GM12878 (cell line): ENCODE data around the gene PTPRC. TPM values are rescaled to one million over a fixed set of nuclear protein-coding genes. Genes with fewer than 3 reads are reported as not detected.

Experiments used
- CBX3 ChIP-seq: fragments of 200-600 bp; sonication (generic); IDR thresholded peaks from 2 replicates; pipeline ENCODE4 v1.6.1; 2016; ENCODE audit warnings: low read depth, borderline replicate concordance
- CEBPB ChIP-seq, 2 experiments: fragments of 150-350 bp in 1 of 2; IDR thresholded peaks; 2 replicates each; pipeline ENCODE4 v1.6.1; 2012 to 2014; ENCODE audit warnings: low read depth in 2 of 2, low read length in 2 of 2, borderline replicate concordance in 1 of 2, inconsistent platforms in 1 of 2
- CREB1 ChIP-seq: IDR thresholded peaks from 2 replicates; pipeline ENCODE4 v1.6.1; 2012; ENCODE audit warnings: low read depth, mild to moderate bottlenecking, inconsistent platforms
- CREM ChIP-seq: IDR thresholded peaks from 2 replicates; pipeline ENCODE4 v1.6.1; 2014; ENCODE audit warnings: antibody characterized with exemption, low read depth
- CTCF ChIP-seq, 3 experiments: IDR thresholded peaks in 2 of 3; conservative IDR thresholded peaks in 1 of 3; 2 replicates each; pipeline ENCODE4 v1.5.1; 2011; ENCODE audit warnings: low read depth in 3 of 3, low read length in 3 of 3, mild to moderate bottlenecking in 3 of 3, control low read depth in 2 of 3, moderate library complexity in 2 of 3, inconsistent platforms in 1 of 3, mixed read lengths in 1 of 3; ENCODE audit not compliant: control insufficient read depth in 2 of 3, insufficient read depth in 1 of 3; ENCODE audit errors: extremely low read depth in 1 of 3
- E2F4 ChIP-seq: IDR thresholded peaks from 2 replicates; pipeline ENCODE4 v1.6.1; 2012; ENCODE audit warnings: low read depth, low read length, improper control_type of control experiment
- IKZF1 ChIP-seq: fragments of 450-650 bp; conservative IDR thresholded peaks from 2 replicates; pipeline ENCODE4 v1.6.1; 2017; ENCODE audit warnings: antibody characterized with exemption, mild to moderate bottlenecking
- KDM1A ChIP-seq: fragments of 200-600 bp; sonication (generic); IDR thresholded peaks from 2 replicates; pipeline ENCODE4 v1.6.1; 2016; ENCODE audit warnings: borderline replicate concordance
- MEF2B ChIP-seq: fragments of 450-650 bp; IDR thresholded peaks from 2 replicates; pipeline ENCODE4 v1.6.1; 2018; ENCODE audit warnings: mild to moderate bottlenecking, moderate library complexity; ENCODE audit not compliant: partially characterized antibody, poor library complexity, severe bottlenecking
- MTA3 ChIP-seq: IDR thresholded peaks from 2 replicates; pipeline ENCODE4 v1.6.1; 2012; ENCODE audit warnings: low read length, inconsistent platforms, borderline replicate concordance
- REST ChIP-seq: IDR thresholded peaks from 2 replicates; pipeline ENCODE4 v1.6.1; 2012; ENCODE audit warnings: mild to moderate bottlenecking, low read depth, low read length
- TARDBP ChIP-seq: IDR thresholded peaks from 2 replicates; pipeline ENCODE4 v1.6.1; 2016; ENCODE audit warnings: borderline replicate concordance
- TCF12 ChIP-seq: IDR thresholded peaks from 2 replicates; pipeline ENCODE4 v1.6.1; 2011; ENCODE audit warnings: low read depth, mild to moderate bottlenecking, low read length
- ZNF217 ChIP-seq: fragments of 450-650 bp; IDR thresholded peaks from 2 replicates; pipeline ENCODE4 v1.6.1; 2017; ENCODE audit warnings: antibody characterized with exemption, mild to moderate bottlenecking
- polyA plus RNA-seq, 11 experiments: library from polyadenylated mRNA; depleted of rRNA in 4 of 11; unstranded in 6 of 11; stranded (reverse) in 5 of 11; fragments of >200 nt; fragmentation: Nextera tagmentation in 4 of 11; fragmentation: Illumina TruSeq in 1 of 11; extraction: Ambion mirVana in 4 of 11; extraction: Trizol in 1 of 11; gene quantifications; 1 replicate in 1 of 11; 2 replicates in 10 of 11; pipeline versions ENCODE4 v1.2.1 to v1.2.3, GENCODE V29; 2011 to 2016; ENCODE audit warnings: inconsistent platforms in 2 of 11, missing spikeins in 2 of 11, low read depth in 1 of 11
- total RNA-seq, 4 experiments: library from RNA; depleted of rRNA in 3 of 4; stranded (reverse); fragments of >200 nt in 3 of 4; fragmentation: Illumina TruSeq in 1 of 4; extraction: Trizol in 1 of 4; gene quantifications; 2 replicates each; pipeline versions ENCODE4 v1.2.1 to v1.2.3, GENCODE V29; 2013 to 2021
- TF ChIP-seq, protein P1 (sequence below): fragments of 450-650 bp; IDR thresholded peaks from 2 replicates; pipeline ENCODE4 v1.6.1; 2017; ENCODE audit warnings: mild to moderate bottlenecking, low read depth, inconsistent platforms; ENCODE audit not compliant: poor library complexity, severe bottlenecking
- TF ChIP-seq, protein P2 (sequence below): IDR thresholded peaks from 2 replicates; pipeline ENCODE4 v1.6.1; 2012; ENCODE audit warnings: low read length, inconsistent platforms
- TF ChIP-seq, protein P3 (sequence below): IDR thresholded peaks from 2 replicates; pipeline ENCODE4 v1.6.1; 2011; ENCODE audit warnings: borderline replicate concordance, low read depth, mild to moderate bottlenecking, moderate library complexity, low read length; ENCODE audit not compliant: insufficient read depth, poor library complexity, severe bottlenecking

PTPRC gene
- total and polyA plus RNA-seq, 10 of the 15 experiments (the other 5 are each of a cell fraction or from before 2014, with no cell fraction given): 72.9 to 221 (median 118) TPM

DNA sequence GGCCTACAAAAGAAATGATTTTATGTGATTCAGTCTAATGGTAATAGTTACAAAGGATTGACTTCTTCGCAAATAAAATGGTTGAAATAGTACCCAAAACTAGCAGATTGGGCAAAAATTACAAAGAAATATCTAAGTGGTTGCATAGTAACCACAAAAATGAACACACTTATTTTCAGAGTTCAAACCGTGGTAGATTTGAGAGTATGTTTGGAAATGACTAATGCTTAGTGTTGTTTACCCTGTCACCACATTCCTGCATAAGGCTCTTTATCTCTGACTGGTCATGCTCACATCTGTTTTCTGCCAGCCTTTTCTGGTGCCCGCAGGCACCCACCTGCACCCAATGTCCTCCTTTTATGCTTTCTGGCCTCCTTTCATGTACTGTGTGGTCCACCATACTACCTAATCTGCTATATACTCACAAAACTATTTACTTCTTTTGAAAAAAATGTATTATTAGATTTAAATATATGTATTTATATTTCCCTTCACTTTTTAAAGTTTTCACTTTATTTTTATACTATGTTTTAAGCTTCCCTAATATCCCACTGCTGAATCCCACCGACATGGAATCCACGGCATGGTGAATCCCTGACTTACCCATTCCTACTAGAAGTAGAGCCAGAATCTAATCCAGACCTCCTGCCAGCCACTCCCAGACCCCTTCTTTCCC is 30.3 kb downstream of the PTPRC start (continued):
- TF ChIP-seq MEF2B (peak; percentile 29), MTA3 (peak; percentile 57; the same call in 1 of the 2 replicates), ZNF217 (peak; percentile 78), CBX3 (no peak), REST (no peak), CREM (peak; percentile 70), IKZF1 (0 out of 2 replicates have a peak, but pooled peaks have one; percentile 41), TCF12 (peak; percentile 63), E2F4 (no peak), KDM1A (no peak), TARDBP (no peak), CEBPB (IDR thresholded peaks at IDR 0.05; ENCODE audit: borderline replicate concordance in 1 of 2, low read depth in 2 of 2, low read length in 2 of 2) (0 out of 4 replicates have a peak, but pooled peaks of 1 of the 2 experiments have one; percentile 19), CTCF (IDR thresholded peaks at IDR 0.05 in 2 of 3, conservative IDR thresholded peaks at IDR 0.05 in 1 of 3; ENCODE audit: control insufficient read depth in 2 of 3, extremely low read depth in 1 of 3, insufficient read depth in 1 of 3, low read depth in 3 of 3, low read length in 3 of 3) (no peak), CREB1 (no peak)
- TF ChIP-seq, protein P1, sequence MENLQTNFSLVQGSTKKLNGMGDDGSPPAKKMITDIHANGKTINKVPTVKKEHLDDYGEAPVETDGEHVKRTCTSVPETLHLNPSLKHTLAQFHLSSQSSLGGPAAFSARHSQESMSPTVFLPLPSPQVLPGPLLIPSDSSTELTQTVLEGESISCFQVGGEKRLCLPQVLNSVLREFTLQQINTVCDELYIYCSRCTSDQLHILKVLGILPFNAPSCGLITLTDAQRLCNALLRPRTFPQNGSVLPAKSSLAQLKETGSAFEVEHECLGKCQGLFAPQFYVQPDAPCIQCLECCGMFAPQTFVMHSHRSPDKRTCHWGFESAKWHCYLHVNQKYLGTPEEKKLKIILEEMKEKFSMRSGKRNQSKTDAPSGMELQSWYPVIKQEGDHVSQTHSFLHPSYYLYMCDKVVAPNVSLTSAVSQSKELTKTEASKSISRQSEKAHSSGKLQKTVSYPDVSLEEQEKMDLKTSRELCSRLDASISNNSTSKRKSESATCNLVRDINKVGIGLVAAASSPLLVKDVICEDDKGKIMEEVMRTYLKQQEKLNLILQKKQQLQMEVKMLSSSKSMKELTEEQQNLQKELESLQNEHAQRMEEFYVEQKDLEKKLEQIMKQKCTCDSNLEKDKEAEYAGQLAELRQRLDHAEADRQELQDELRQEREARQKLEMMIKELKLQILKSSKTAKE: peak; percentile 61
- TF ChIP-seq, protein P2, sequence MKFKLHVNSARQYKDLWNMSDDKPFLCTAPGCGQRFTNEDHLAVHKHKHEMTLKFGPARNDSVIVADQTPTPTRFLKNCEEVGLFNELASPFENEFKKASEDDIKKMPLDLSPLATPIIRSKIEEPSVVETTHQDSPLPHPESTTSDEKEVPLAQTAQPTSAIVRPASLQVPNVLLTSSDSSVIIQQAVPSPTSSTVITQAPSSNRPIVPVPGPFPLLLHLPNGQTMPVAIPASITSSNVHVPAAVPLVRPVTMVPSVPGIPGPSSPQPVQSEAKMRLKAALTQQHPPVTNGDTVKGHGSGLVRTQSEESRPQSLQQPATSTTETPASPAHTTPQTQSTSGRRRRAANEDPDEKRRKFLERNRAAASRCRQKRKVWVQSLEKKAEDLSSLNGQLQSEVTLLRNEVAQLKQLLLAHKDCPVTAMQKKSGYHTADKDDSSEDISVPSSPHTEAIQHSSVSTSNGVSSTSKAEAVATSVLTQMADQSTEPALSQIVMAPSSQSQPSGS: peak; percentile 76
- TF ChIP-seq, protein P3, sequence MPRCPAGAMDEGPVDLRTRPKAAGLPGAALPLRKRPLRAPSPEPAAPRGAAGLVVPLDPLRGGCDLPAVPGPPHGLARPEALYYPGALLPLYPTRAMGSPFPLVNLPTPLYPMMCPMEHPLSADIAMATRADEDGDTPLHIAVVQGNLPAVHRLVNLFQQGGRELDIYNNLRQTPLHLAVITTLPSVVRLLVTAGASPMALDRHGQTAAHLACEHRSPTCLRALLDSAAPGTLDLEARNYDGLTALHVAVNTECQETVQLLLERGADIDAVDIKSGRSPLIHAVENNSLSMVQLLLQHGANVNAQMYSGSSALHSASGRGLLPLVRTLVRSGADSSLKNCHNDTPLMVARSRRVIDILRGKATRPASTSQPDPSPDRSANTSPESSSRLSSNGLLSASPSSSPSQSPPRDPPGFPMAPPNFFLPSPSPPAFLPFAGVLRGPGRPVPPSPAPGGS: peak; percentile 78
